ENCODE data around the gene TRA2A. TPM values are rescaled to one million over a fixed set of nuclear protein-coding genes. Genes with fewer than 3 reads are reported as not detected.

TRA2A gene
- total RNA-seq, 4 donors from 2014 or later, result 36.3 to 119 (median 45.2) TPM

DNA sequence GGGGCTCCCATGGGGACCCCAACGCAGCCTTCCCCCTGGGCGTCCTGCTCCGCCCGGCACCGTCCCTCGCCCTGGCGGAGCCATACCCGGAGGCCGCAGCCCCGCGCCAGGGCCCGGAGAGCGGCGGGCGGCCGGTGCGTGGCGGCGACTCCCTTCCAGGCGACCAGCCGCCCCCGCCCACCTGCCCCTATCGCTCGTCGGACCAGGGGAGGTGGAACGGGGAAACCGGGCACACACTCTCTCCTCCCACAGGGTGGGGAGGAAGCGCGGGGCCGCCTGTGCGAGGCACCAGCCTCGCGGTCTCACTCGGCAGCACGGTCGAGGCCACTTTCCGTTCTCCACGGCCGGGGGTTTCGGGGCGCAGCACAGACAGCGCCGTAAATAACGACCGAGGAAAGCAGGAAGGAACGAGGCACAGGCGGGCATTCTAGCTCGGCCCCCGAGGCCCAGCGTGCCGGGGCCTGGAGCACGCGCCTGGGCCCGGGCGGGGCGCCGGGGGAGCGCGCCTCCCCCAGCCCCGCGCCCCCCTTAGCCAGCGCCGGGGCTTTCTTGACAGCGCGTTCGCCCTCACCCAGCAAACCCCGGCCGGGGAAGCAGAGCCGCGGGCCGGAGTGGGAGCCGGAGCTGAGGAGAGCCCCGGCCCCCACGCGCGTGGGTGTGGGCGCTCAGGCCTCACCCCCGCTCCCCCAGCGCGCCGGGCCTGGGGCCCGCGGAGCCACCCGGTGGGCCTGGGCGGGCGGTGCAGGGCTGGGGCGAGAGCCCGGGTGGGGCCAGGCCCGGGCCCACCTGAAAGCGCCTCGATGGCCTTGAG, 62.4 kb downstream of the TRA2A start:
- Histone ChIP-seq H3K27ac (no peak overlapping the region), H3K9me3 (no peaks in the 10 kb centered on the region), H3K4me3 (peak overlapping the region; percentile 50), H3K4me1 (peaks cover 50% of the 10 kb centered on the region), H3K27me3 (peaks cover 100% of the 10 kb centered on the region), H3K36me3 (no peaks in the 10 kb centered on the region)
- WGBS, result 4% methylated on average over 26 of the region's 91 CpGs
- TF ChIP-seq POLR2A (IDR thresholded peaks at IDR 0.05) (no peak), EP300 (IDR thresholded peaks at IDR 0.05) (no peak), POLR2AphosphoS5 (IDR thresholded peaks at IDR 0.05) (no peak), CTCF (IDR thresholded peaks at IDR 0.05) (no peak)
- DNase-seq (ENCODE audit: low spot score in 2 of 2), result no peak

GRCh38 chr7:23468526-23469149, 63.1 kb downstream of the TRA2A start:
- peak overlapping the region; percentile 50 for H3K4me3 ChIP-seq
- peaks cover 42% of the 10 kb centered on the region for H3K4me1 ChIP-seq
- no peak overlapping the region for H3K27ac ChIP-seq
- DNase-seq (ENCODE audit: low spot score in 2 of 2), result no peak
- no peaks in the 10 kb centered on the region for H3K36me3 ChIP-seq
- TF ChIP-seq CTCF (IDR thresholded peaks at IDR 0.05) (no peak), POLR2AphosphoS5 (IDR thresholded peaks at IDR 0.05) (no peak), POLR2A (IDR thresholded peaks at IDR 0.05) (no peak), EP300 (IDR thresholded peaks at IDR 0.05) (no peak)
- WGBS, result 2% methylated on average over 39 of the region's 48 CpGs
- peaks cover 100% of the 10 kb centered on the region for H3K27me3 ChIP-seq
- no peaks in the 10 kb centered on the region for H3K9me3 ChIP-seq

- no peaks in the 10 kb centered on the region for H3K36me3 ChIP-seq
- peak overlapping the region; percentile 50 for H3K4me3 ChIP-seq
- no peak overlapping the region for H3K27ac ChIP-seq
- peaks cover 100% of the 10 kb centered on the region for H3K27me3 ChIP-seq
- H3K9me3 ChIP-seq, result no peaks in the 10 kb centered on the region
- WGBS, result 15% methylated on average over 32 of the region's 32 CpGs
- peaks cover 40% of the 10 kb centered on the region for H3K4me1 ChIP-seq
- no peak for TF ChIP-seq POLR2AphosphoS5 (IDR thresholded peaks at IDR 0.05)
- TF ChIP-seq CTCF (IDR thresholded peaks at IDR 0.05), result no peak
- TF ChIP-seq POLR2A (IDR thresholded peaks at IDR 0.05), result no peak
- no peak for TF ChIP-seq EP300 (IDR thresholded peaks at IDR 0.05)
- DNase-seq (ENCODE audit: low spot score in 2 of 2), result no peak
These were observed 63.8 kb downstream of the TRA2A start for GRCh38 chr7:23467806-23468525.

DNA sequence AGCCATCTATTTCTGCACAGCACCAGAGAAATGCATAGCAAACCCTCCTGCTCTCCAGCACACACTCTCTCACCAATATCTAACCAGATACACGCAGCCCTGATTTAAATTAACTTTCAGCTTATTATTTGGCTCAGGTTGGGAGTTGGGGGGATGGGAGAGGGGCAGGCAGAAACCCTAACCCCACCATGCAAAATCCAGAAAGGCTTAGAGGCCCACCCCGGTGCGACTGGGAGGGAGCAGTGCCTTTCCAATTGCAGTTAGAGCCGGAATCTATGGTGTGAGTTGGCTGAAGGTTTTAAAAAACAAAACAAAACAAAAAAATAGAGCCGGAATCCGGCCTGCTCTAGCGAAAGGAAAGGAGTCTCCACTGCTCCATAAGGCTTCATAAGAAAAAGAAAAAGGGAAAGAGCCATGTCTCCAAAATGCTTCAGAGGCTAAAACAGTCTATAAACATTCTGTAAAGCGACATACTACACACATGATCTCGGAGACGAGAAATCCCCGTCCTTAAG, 64.4 kb downstream of the TRA2A start:
- H3K27ac ChIP-seq, result no peak overlapping the region
- no peaks in the 10 kb centered on the region for H3K36me3 ChIP-seq
- TF ChIP-seq CTCF (IDR thresholded peaks at IDR 0.05) (no peak), POLR2A (IDR thresholded peaks at IDR 0.05) (no peak), EP300 (IDR thresholded peaks at IDR 0.05) (no peak), POLR2AphosphoS5 (IDR thresholded peaks at IDR 0.05) (no peak)
- peaks cover 100% of the 10 kb centered on the region for H3K27me3 ChIP-seq
- no peaks in the 10 kb centered on the region for H3K9me3 ChIP-seq
- H3K4me1 ChIP-seq, result peaks cover 40% of the 10 kb centered on the region
- WGBS, result 33% methylated on average over 11 of the region's 11 CpGs
- no peak overlapping the region for H3K4me3 ChIP-seq
- DNase-seq (ENCODE audit: low spot score in 2 of 2), result no peak

Data from suprapubic skin (tissue), 4 donors.